Subcutaneous adipose tissue (tissue), 4 donors: ENCODE results near the gene SLC35E4. TPM values are rescaled to one million over a fixed set of nuclear protein-coding genes. Genes with fewer than 3 reads are reported as not detected.

Experiments used
- total RNA-seq, 4 donors: library from RNA; depleted of rRNA; stranded (reverse); fragments of >200 nt; gene quantifications; one replicate each; pipeline ENCODE4 v1.1.0, GENCODE V29; 2016
- TF ChIP-seq, protein P1 (sequence below): fragments of 450-650 bp; IDR thresholded peaks from one replicate; pipeline ENCODE4 v1.5.1; 2016; ENCODE audit warnings: low read depth, mild to moderate bottlenecking, control low read depth, antibody characterized with exemption, moderate library complexity

SLC35E4 gene
- total RNA-seq, 4 donors from 2014 or later: 2.4 to 5.4 (median 3.2) TPM

DNA sequence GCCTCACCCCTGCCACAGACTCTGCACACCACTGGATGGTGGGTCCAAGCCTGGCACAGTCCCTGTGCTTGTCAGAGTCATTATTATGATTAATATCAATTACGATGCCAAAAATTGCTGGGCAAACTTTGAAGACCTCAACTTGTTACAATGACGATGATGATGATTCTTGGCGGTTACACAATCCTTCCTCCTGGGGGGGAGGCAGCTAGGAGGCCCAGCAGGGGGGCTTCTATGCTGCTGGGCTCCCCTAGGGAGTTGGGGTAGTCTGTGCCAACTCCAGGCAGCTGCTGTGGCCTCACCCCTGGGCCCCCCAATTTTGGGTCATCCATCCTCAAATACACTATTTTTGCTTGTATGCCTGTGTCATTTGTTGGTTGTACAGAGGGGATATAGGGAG lies 12.0 kb downstream of the SLC35E4 start:
- TF ChIP-seq, protein P1, sequence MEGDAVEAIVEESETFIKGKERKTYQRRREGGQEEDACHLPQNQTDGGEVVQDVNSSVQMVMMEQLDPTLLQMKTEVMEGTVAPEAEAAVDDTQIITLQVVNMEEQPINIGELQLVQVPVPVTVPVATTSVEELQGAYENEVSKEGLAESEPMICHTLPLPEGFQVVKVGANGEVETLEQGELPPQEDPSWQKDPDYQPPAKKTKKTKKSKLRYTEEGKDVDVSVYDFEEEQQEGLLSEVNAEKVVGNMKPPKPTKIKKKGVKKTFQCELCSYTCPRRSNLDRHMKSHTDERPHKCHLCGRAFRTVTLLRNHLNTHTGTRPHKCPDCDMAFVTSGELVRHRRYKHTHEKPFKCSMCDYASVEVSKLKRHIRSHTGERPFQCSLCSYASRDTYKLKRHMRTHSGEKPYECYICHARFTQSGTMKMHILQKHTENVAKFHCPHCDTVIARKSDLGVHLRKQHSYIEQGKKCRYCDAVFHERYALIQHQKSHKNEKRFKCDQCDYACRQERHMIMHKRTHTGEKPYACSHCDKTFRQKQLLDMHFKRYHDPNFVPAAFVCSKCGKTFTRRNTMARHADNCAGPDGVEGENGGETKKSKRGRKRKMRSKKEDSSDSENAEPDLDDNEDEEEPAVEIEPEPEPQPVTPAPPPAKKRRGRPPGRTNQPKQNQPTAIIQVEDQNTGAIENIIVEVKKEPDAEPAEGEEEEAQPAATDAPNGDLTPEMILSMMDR: no peak

- TF ChIP-seq, protein P1: no peak
Observed at GRCh38 chr22:30648825-30649224, 13.2 kb downstream of the SLC35E4 start.

DNA sequence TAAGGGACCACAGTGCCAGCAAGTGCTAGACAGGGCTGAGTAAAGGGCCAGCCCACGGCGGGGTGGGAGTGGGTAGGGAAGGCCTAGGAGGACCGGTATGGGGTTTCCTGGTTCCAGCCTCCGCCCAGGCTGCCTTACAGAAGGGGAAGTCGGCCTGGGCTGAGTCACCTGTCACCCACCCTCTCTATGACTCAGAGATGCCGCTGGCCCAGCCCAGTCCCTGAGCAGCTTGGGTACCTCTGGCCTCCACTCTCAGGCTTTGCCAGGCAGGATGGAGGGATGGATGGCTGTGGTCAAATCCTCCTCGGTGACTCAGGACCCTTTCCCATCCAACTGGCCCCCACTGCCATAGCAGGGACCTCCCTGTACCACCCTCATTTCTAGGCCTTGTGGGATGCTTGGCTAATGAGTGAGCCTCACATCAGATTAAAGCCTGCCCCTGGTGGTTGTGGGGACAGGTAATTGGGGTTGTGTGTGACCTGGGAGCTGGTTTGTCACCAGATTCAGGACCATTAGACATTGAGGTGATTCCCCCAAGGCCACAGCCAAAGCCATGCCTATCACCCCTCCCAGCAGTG lies 13.9 kb downstream of the SLC35E4 start:
- TF ChIP-seq, protein P1: no peak

DNA sequence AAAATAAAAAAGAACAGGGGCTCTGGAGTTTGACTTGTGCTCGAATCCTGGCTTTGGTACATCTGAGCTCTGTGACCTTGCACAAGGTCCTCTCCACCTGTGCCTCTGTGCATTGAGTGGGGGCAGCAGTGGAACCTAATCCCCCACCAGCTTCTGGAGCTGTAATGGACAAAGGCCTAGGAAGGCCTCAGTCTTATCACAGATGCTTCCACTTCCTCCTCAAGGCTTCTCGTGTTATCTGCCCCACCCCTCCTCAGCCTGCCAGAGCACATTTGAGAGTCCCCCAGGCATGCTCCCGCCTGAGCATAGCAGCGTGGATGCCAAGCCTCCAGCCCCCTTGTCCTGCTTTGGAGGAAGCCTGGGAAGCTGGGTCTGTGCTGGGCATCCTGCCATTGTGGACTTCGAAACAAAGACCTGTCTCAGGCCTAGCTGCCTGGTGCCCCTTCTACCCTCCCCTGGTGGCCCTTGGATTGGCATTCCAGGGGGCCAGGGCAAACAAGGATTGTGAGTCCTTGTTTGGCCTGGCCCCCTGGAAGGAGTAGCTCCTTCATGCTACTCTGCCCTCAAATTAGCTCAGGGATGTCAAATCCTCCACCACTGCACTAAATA lies 15.0 kb downstream of the SLC35E4 start:
- TF ChIP-seq, protein P1: no peak

- TF ChIP-seq, protein P1: no peak
Observed at GRCh38 chr22:30652852-30653251, 17.3 kb downstream of the SLC35E4 start.

- TF ChIP-seq, protein P1: no peak
Observed at GRCh38 chr22:30654361-30654760, 18.8 kb downstream of the SLC35E4 start.

GRCh38 chr22:30655532-30655931 lies 20.0 kb downstream of the SLC35E4 start:
- TF ChIP-seq, protein P1: no peak
